ENCODE data around the gene TMEM18.

TMEM18 gene

DNA sequence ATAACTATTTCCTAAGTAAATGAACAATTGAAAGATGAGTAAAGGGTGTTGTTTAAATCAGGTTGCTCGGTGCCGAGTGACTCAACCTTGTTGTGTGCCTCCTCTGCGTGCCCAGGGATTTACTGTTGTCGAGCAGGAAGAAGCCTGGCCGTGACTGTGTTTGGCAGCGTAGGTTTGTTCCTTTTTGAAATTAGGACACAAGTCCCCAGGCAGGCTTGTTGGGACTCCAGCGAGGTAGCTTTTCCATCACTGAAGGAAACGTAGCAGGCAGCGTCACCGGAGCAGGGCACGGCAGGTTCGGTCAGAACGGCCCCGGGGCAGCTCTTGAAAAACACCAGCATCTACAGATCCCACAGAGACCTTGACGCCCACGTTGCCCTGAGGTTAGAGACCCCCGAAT, 48.6 kb downstream of the TMEM18 start:
- Histone ChIP-seq H3K79me1 (ENCODE audit: low read length) (no peaks in the 10 kb centered on the region), H4K5ac (ENCODE audit: low read length) (no peak overlapping the region)
- DNase-seq, result no peak

DNA sequence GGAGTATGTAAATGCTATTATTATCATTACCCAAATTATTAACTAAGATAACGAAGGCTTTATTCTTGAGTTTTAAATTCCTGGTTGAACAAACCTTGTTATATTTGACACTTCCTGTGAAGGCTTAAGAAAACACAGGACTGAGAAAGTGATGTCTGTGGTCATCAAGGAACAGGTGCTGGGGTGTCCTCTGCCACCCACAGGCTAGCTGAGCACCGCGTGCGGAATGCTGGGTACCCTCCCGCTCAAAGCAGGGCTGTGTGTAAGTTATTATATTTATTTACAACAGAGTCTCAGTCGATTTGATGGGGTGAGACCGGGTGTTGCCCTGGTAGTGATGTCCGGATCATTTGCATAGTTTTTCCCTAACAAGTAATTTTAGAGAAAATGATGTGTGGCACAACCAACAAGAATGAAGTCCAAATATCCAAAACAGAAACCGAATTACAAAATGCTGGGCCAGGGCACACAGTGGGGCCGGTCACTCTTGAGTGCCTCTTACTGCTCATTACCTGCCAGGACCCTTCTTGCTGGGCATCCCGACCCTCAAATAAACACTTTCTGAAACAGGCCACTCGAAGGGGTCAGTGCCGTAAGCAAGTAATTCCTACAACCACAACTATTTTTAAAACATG, 49.2 kb downstream of the TMEM18 start:
- H2BK5ac ChIP-seq (ENCODE audit: low read length), result no peak overlapping the region
- H3K36me3 ChIP-seq (ENCODE audit: control insufficient read depth, insufficient read depth, low read length), result no peaks in the 10 kb centered on the region
- H3K18ac ChIP-seq (ENCODE audit: low read length), result no peak overlapping the region
- no peaks in the 10 kb centered on the region for H3K79me1 ChIP-seq (ENCODE audit: low read length)
- no peak overlapping the region for H3K9ac ChIP-seq (ENCODE audit: low read length)
- H2BK120ac ChIP-seq (ENCODE audit: low read depth, low read length), result no peak overlapping the region
- H3K79me2 ChIP-seq (ENCODE audit: control insufficient read depth, insufficient read depth, low read length), result no peaks in the 10 kb centered on the region
- H4K8ac ChIP-seq (ENCODE audit: low read depth, low read length), result no peak overlapping the region
- H2BK15ac ChIP-seq (replicated peaks; ENCODE audit: low read depth), result no peak overlapping the region
- no peak for DNase-seq
- no peak overlapping the region for H3K27ac ChIP-seq (ENCODE audit: low read depth, low read length)
- no peak overlapping the region for H3K23ac ChIP-seq (ENCODE audit: low read length)
- H3K4ac ChIP-seq (ENCODE audit: low read depth, low read length), result no peak overlapping the region
- H3K4me3 ChIP-seq (ENCODE audit: low read length), result no peak overlapping the region
- no peak overlapping the region for H3K56ac ChIP-seq (ENCODE audit: low read length)
- WGBS (ENCODE audit: extremely low coverage, insufficient coverage, low lambda C conversion rate), result no CpG with 5 or more reads among the region's 13 CpGs
- H2AK5ac ChIP-seq (ENCODE audit: low read length), result no peak overlapping the region
- H3K27me3 ChIP-seq (ENCODE audit: insufficient read depth, low read length, poor library complexity), result no peaks in the 10 kb centered on the region
- H3K4me1 ChIP-seq (ENCODE audit: control insufficient read depth, low read depth, low read length), result no peaks in the 10 kb centered on the region
- no peak overlapping the region for H3K4me2 ChIP-seq (ENCODE audit: low read length)
- no peak overlapping the region for H4K5ac ChIP-seq (ENCODE audit: low read length)

More for the DNA sequence above, 48.6 kb downstream of the TMEM18 start:
- Histone ChIP-seq H3K27me3 (ENCODE audit: insufficient read depth, low read length, poor library complexity) (no peaks in the 10 kb centered on the region), H2AK5ac (ENCODE audit: low read length) (no peak overlapping the region), H4K8ac (ENCODE audit: low read depth, low read length) (no peak overlapping the region), H3K36me3 (ENCODE audit: control insufficient read depth, insufficient read depth, low read length) (no peaks in the 10 kb centered on the region), H3K4me1 (ENCODE audit: control insufficient read depth, low read depth, low read length) (no peaks in the 10 kb centered on the region), H2BK120ac (ENCODE audit: low read depth, low read length) (no peak overlapping the region), H3K27ac (ENCODE audit: low read depth, low read length) (no peak overlapping the region), H3K4me2 (ENCODE audit: low read length) (no peak overlapping the region), H3K79me2 (ENCODE audit: control insufficient read depth, insufficient read depth, low read length) (no peaks in the 10 kb centered on the region), H3K23ac (ENCODE audit: low read length) (no peak overlapping the region), H3K4me3 (ENCODE audit: low read length) (no peak overlapping the region), H2BK5ac (ENCODE audit: low read length) (no peak overlapping the region), H2BK15ac (replicated peaks; ENCODE audit: low read depth) (no peak overlapping the region), H3K9ac (ENCODE audit: low read length) (no peak overlapping the region), H3K4ac (ENCODE audit: low read depth, low read length) (no peak overlapping the region), H3K18ac (ENCODE audit: low read length) (no peak overlapping the region), H3K56ac (ENCODE audit: low read length) (no peak overlapping the region)
- WGBS (ENCODE audit: extremely low coverage, insufficient coverage, low lambda C conversion rate), result no CpG with 5 or more reads among the region's 17 CpGs

GRCh38 chr2:627340-627709, 49.9 kb downstream of the TMEM18 start:
- Histone ChIP-seq H3K4me1 (ENCODE audit: control insufficient read depth, low read depth, low read length) (no peaks in the 10 kb centered on the region), H3K9ac (ENCODE audit: low read length) (no peak overlapping the region), H3K23ac (ENCODE audit: low read length) (no peak overlapping the region), H3K27me3 (ENCODE audit: insufficient read depth, low read length, poor library complexity) (no peaks in the 10 kb centered on the region), H3K79me1 (ENCODE audit: low read length) (no peaks in the 10 kb centered on the region), H2BK15ac (replicated peaks; ENCODE audit: low read depth) (no peak overlapping the region), H3K36me3 (ENCODE audit: control insufficient read depth, insufficient read depth, low read length) (no peaks in the 10 kb centered on the region), H2BK5ac (ENCODE audit: low read length) (no peak overlapping the region), H3K27ac (ENCODE audit: low read depth, low read length) (no peak overlapping the region), H4K5ac (ENCODE audit: low read length) (no peak overlapping the region), H4K8ac (ENCODE audit: low read depth, low read length) (no peak overlapping the region), H2AK5ac (ENCODE audit: low read length) (no peak overlapping the region), H2BK120ac (ENCODE audit: low read depth, low read length) (no peak overlapping the region), H3K4ac (ENCODE audit: low read depth, low read length) (no peak overlapping the region), H3K4me3 (ENCODE audit: low read length) (no peak overlapping the region), H3K18ac (ENCODE audit: low read length) (no peak overlapping the region), H3K56ac (ENCODE audit: low read length) (no peak overlapping the region), H3K79me2 (ENCODE audit: control insufficient read depth, insufficient read depth, low read length) (no peaks in the 10 kb centered on the region), H3K4me2 (ENCODE audit: low read length) (no peak overlapping the region)
- DNase-seq, result no peak
- WGBS (ENCODE audit: extremely low coverage, insufficient coverage, low lambda C conversion rate), result no CpG with 5 or more reads among the region's 9 CpGs

GRCh38 chr2:626491-627339, 50.5 kb downstream of the TMEM18 start:
- no peak for DNase-seq

GRCh38 chr2:625415-626333, 51.5 kb downstream of the TMEM18 start:
- WGBS (ENCODE audit: extremely low coverage, insufficient coverage, low lambda C conversion rate), result no CpG with 5 or more reads among the region's 12 CpGs
- H3K27me3 ChIP-seq (ENCODE audit: insufficient read depth, low read length, poor library complexity), result no peaks in the 10 kb centered on the region
- no peak for DNase-seq

More at GRCh38 chr2:626491-627339, 50.5 kb downstream of the TMEM18 start:
- no peak overlapping the region for H3K4me3 ChIP-seq (ENCODE audit: low read length)
- H3K23ac ChIP-seq (ENCODE audit: low read length), result no peak overlapping the region
- H3K9ac ChIP-seq (ENCODE audit: low read length), result no peak overlapping the region
- H3K56ac ChIP-seq (ENCODE audit: low read length), result no peak overlapping the region
- no peak overlapping the region for H4K8ac ChIP-seq (ENCODE audit: low read depth, low read length)
- no peak overlapping the region for H2AK5ac ChIP-seq (ENCODE audit: low read length)
- no peak overlapping the region for H3K18ac ChIP-seq (ENCODE audit: low read length)
- no peak overlapping the region for H3K4me2 ChIP-seq (ENCODE audit: low read length)
- no peaks in the 10 kb centered on the region for H3K36me3 ChIP-seq (ENCODE audit: control insufficient read depth, insufficient read depth, low read length)
- H3K27me3 ChIP-seq (ENCODE audit: insufficient read depth, low read length, poor library complexity), result no peaks in the 10 kb centered on the region
- H3K4me1 ChIP-seq (ENCODE audit: control insufficient read depth, low read depth, low read length), result no peaks in the 10 kb centered on the region
- H2BK5ac ChIP-seq (ENCODE audit: low read length), result no peak overlapping the region
- no CpG with 5 or more reads among the region's 14 CpGs for WGBS (ENCODE audit: extremely low coverage, insufficient coverage, low lambda C conversion rate)
- H3K27ac ChIP-seq (ENCODE audit: low read depth, low read length), result no peak overlapping the region
- no peak overlapping the region for H2BK120ac ChIP-seq (ENCODE audit: low read depth, low read length)
- no peak overlapping the region for H2BK15ac ChIP-seq (replicated peaks; ENCODE audit: low read depth)
- H3K79me2 ChIP-seq (ENCODE audit: control insufficient read depth, insufficient read depth, low read length), result no peaks in the 10 kb centered on the region
- H3K79me1 ChIP-seq (ENCODE audit: low read length), result no peaks in the 10 kb centered on the region
- H3K4ac ChIP-seq (ENCODE audit: low read depth, low read length), result no peak overlapping the region
- H4K5ac ChIP-seq (ENCODE audit: low read length), result no peak overlapping the region

More at GRCh38 chr2:625415-626333, 51.5 kb downstream of the TMEM18 start:
- Histone ChIP-seq H3K36me3 (ENCODE audit: control insufficient read depth, insufficient read depth, low read length) (no peaks in the 10 kb centered on the region), H3K4me2 (ENCODE audit: low read length) (no peak overlapping the region), H3K4ac (ENCODE audit: low read depth, low read length) (no peak overlapping the region), H4K5ac (ENCODE audit: low read length) (no peak overlapping the region), H2BK120ac (ENCODE audit: low read depth, low read length) (no peak overlapping the region), H3K27ac (ENCODE audit: low read depth, low read length) (no peak overlapping the region), H3K4me3 (ENCODE audit: low read length) (no peak overlapping the region), H4K8ac (ENCODE audit: low read depth, low read length) (no peak overlapping the region), H3K4me1 (ENCODE audit: control insufficient read depth, low read depth, low read length) (no peaks in the 10 kb centered on the region), H3K18ac (ENCODE audit: low read length) (no peak overlapping the region), H2BK15ac (replicated peaks; ENCODE audit: low read depth) (no peak overlapping the region), H2BK5ac (ENCODE audit: low read length) (no peak overlapping the region), H3K9ac (ENCODE audit: low read length) (no peak overlapping the region), H3K79me2 (ENCODE audit: control insufficient read depth, insufficient read depth, low read length) (no peaks in the 10 kb centered on the region), H3K79me1 (ENCODE audit: low read length) (no peaks in the 10 kb centered on the region), H2AK5ac (ENCODE audit: low read length) (no peak overlapping the region), H3K23ac (ENCODE audit: low read length) (no peak overlapping the region), H3K56ac (ENCODE audit: low read length) (no peak overlapping the region)
